SK-N-SH (cell line): ENCODE data around the gene RPL18. TPM values are rescaled to one million over a fixed set of nuclear protein-coding genes. Genes with fewer than 3 reads are reported as not detected.

Experiments
- CTCF ChIA-PET: fragments of 300-600, 350-600 bp; formaldehyde crosslinking; extraction: SDS; loops from one replicate; lab custom pipeline; 2021; lab: Yijun Ruan, JAX
- POLR2A ChIA-PET: fragments of 350-600 bp; sonication (Branson Sonifier 250); formaldehyde crosslinking; extraction: SDS; loops from one replicate; lab custom pipeline; 2020; ENCODE audit warnings: antibody characterized with exemption, inconsistent platforms; lab: Yijun Ruan, JAX
- DNase-seq: peaks from one replicate; pipeline ENCODE4 v3.0.0; 2012
- H2AFZ ChIP-seq: fragments of 200-600 bp; sonication (generic); 2 replicates; pipeline ENCODE4 v1.8.1; 2016; ENCODE audit warnings: antibody characterized with exemption, mild to moderate bottlenecking, low read depth
- H3F3A ChIP-seq: fragments of 200-600 bp; sonication (generic); replicated peaks from 2 replicates; pipeline ENCODE3; 2016; ENCODE audit warnings: antibody characterized with exemption, mild to moderate bottlenecking; ENCODE audit not compliant: insufficient read depth
- H3K27ac ChIP-seq, 2 experiments: fragments of 200-500 bp in 1 of 2; fragments of 200-600 bp in 1 of 2; sonication (Bioruptor generic) in 1 of 2; sonication (generic), shearing (Covaris generic) in 1 of 2; 2 replicates each; pipeline versions ENCODE4 v1.5.1 to v1.6.1; 2014 to 2016; ENCODE audit warnings: low read depth in 2 of 2, inconsistent platforms in 1 of 2, low read length in 1 of 2, mild to moderate bottlenecking in 1 of 2, mixed read lengths in 1 of 2
- H3K27me3 ChIP-seq: fragments of 200-600 bp; sonication (generic), shearing (Covaris generic); 2 replicates; pipeline ENCODE4 v1.6.1; 2016; ENCODE audit warnings: mixed run types; ENCODE audit not compliant: insufficient read depth
- H3K36me3 ChIP-seq, 2 experiments: fragments of 200-500 bp in 1 of 2; fragments of 200-600 bp in 1 of 2; sonication (Bioruptor generic) in 1 of 2; sonication (generic) in 1 of 2; replicated peaks in 1 of 2; 2 replicates each; pipeline versions ENCODE3 to v1.5.1; 2014 to 2016; ENCODE audit warnings: low read length in 1 of 2, mild to moderate bottlenecking in 1 of 2; ENCODE audit not compliant: insufficient read depth in 2 of 2, control insufficient read depth in 1 of 2
- H3K4me1 ChIP-seq, 2 experiments: fragments of 200-500 bp in 1 of 2; fragments of 200-600 bp in 1 of 2; sonication (Bioruptor generic) in 1 of 2; sonication (generic), shearing (Covaris generic) in 1 of 2; 2 replicates each; pipeline versions ENCODE4 v1.5.1 to v1.6.1; 2014 to 2016; ENCODE audit warnings: low read depth in 1 of 2, low read length in 1 of 2, mixed run types in 1 of 2; ENCODE audit not compliant: insufficient read depth in 2 of 2, control insufficient read depth in 1 of 2
- H3K4me2 ChIP-seq: fragments of 200-600 bp; sonication (generic), shearing (Covaris generic); 2 replicates; pipeline ENCODE4 v1.6.1; 2017; ENCODE audit warnings: mixed run types
- H3K4me3 ChIP-seq, 2 experiments: fragments of 200-500 bp in 1 of 2; fragments of 200-600 bp in 1 of 2; sonication (Bioruptor generic) in 1 of 2; sonication (generic), shearing (Covaris generic) in 1 of 2; 2 replicates each; pipeline versions ENCODE4 v1.5.1 to v1.8.1; 2014 to 2016; ENCODE audit warnings: low read depth in 2 of 2, inconsistent platforms in 1 of 2, low read length in 1 of 2, mild to moderate bottlenecking in 1 of 2, mixed read lengths in 1 of 2, moderate library complexity in 1 of 2
- H3K79me2 ChIP-seq: fragments of 200-600 bp; sonication (generic); 2 replicates; pipeline ENCODE4 v1.8.1; 2017; ENCODE audit warnings: mild to moderate bottlenecking; ENCODE audit not compliant: insufficient read depth
- H3K9ac ChIP-seq: fragments of 200-600 bp; sonication (generic); 2 replicates; pipeline ENCODE4 v1.6.1; 2017; ENCODE audit warnings: mixed run types
- H3K9me2 ChIP-seq: fragments of 200-600 bp; sonication (generic); 2 replicates; pipeline ENCODE4 v1.6.1; 2017; ENCODE audit warnings: mixed run types
- H3K9me3 ChIP-seq: fragments of 200-600 bp; sonication (generic); 2 replicates; pipeline ENCODE4 v1.6.1; 2017; ENCODE audit warnings: mixed run types, mild to moderate bottlenecking, moderate library complexity
- H4K20me1 ChIP-seq: fragments of 200-600 bp; sonication (generic); 2 replicates; pipeline ENCODE4 v1.6.1; 2017; ENCODE audit warnings: mild to moderate bottlenecking, mixed run types; ENCODE audit not compliant: insufficient read depth
- CHD2 ChIP-seq: fragments of 150-350 bp; IDR thresholded peaks from 2 replicates; pipeline ENCODE4 v1.6.1; 2018; ENCODE audit warnings: low read length; ENCODE audit not compliant: partially characterized antibody
- CTCF ChIP-seq: fragments of 200-600 bp; sonication (generic); IDR thresholded peaks from 2 replicates; pipeline ENCODE4 v1.6.1; 2017; ENCODE audit warnings: antibody characterized with exemption, mild to moderate bottlenecking, moderate library complexity
- EP300 ChIP-seq, 2 experiments: IDR thresholded peaks; 2 replicates each; pipeline versions ENCODE4 v1.4.0 to v1.6.1; 2012; ENCODE audit warnings: borderline replicate concordance in 1 of 2, low read depth in 1 of 2, low read length in 1 of 2
- EZH2phosphoT487 ChIP-seq: fragments of 200-600 bp; sonication (generic); IDR thresholded peaks from 2 replicates; pipeline ENCODE4 v1.6.1; 2017; ENCODE audit warnings: low read depth, mixed run types, mild to moderate bottlenecking, antibody characterized with exemption, moderate library complexity, borderline replicate concordance
- GABPA ChIP-seq: IDR thresholded peaks from 2 replicates; pipeline ENCODE4 v1.4.0; 2012; ENCODE audit warnings: low read depth, mild to moderate bottlenecking
- IRF3 ChIP-seq: fragments of 150-350 bp; IDR thresholded peaks from 2 replicates; pipeline ENCODE4 v1.6.1; 2016; ENCODE audit warnings: mild to moderate bottlenecking, low read depth, low read length
- MAX ChIP-seq: IDR thresholded peaks from 2 replicates; pipeline ENCODE4 v1.4.0; 2012; ENCODE audit warnings: low read depth
- MEF2A ChIP-seq: IDR thresholded peaks from 2 replicates; pipeline ENCODE4 v1.4.0; 2012; ENCODE audit warnings: low read depth, borderline replicate concordance
- NRF1 ChIP-seq: IDR thresholded peaks from 2 replicates; pipeline ENCODE4 v1.6.1; 2012; ENCODE audit warnings: low read depth, mild to moderate bottlenecking, low read length
- PBX3 ChIP-seq: IDR thresholded peaks from 2 replicates; pipeline ENCODE4; 2012
- POLR2AphosphoS5 ChIP-seq: IDR thresholded peaks from 2 replicates; pipeline ENCODE4 v1.6.1; 2012; ENCODE audit warnings: low read depth, low read length
- RAD21 ChIP-seq: IDR thresholded peaks from 2 replicates; pipeline ENCODE4 v1.6.1; 2012; ENCODE audit warnings: mild to moderate bottlenecking, low read length
- RCOR1 ChIP-seq: fragments of 150-350 bp; IDR thresholded peaks from 2 replicates; pipeline ENCODE4 v1.6.1; 2017; ENCODE audit warnings: antibody characterized with exemption, low read length
- REST ChIP-seq: IDR thresholded peaks from 2 replicates; pipeline ENCODE4 v1.6.1; 2012; ENCODE audit warnings: mild to moderate bottlenecking, low read depth, low read length, moderate library complexity
- SIN3A ChIP-seq: IDR thresholded peaks from 2 replicates; pipeline ENCODE4 v1.6.1; 2012; ENCODE audit warnings: low read depth, mild to moderate bottlenecking, low read length, moderate library complexity, borderline replicate concordance
- SMC3 ChIP-seq: IDR thresholded peaks from 2 replicates; pipeline ENCODE4 v1.6.1; 2012; ENCODE audit warnings: low read depth, low read length, improper control_type of control experiment
- TEAD4 ChIP-seq: IDR thresholded peaks from 2 replicates; pipeline ENCODE4 v1.4.0; 2012; ENCODE audit warnings: mild to moderate bottlenecking, borderline replicate concordance; ENCODE audit not compliant: insufficient read depth
- ZBTB33 ChIP-seq: IDR thresholded peaks from 2 replicates; pipeline ENCODE4 v1.4.0; 2012; ENCODE audit warnings: low read depth, borderline replicate concordance
- WGBS: methylation state at CpG from one replicate; pipeline ENCODE4 v1.1.6; 2017; ENCODE audit warnings: low lambda C conversion rate; 5-methylcytosine and 5-hydroxymethylcytosine counted together
- polyA plus RNA-seq, 3 experiments: library from polyadenylated mRNA; depleted of rRNA; stranded (reverse); fragments of >200 nt; gene quantifications; 2 replicates each; pipeline ENCODE4 v1.2.3, GENCODE V29; 2012

Gene RPL18
- polyA plus RNA-seq, 1 of the 3 experiments (the other 2 are of a cell fraction), result 2,225 TPM

- WGBS, result 65% methylated on average over 2 of the region's 2 CpGs
- no peak for TF ChIP-seq GABPA
- no peak for TF ChIP-seq POLR2AphosphoS5
- TF ChIP-seq CHD2, result no peak
- no peak for TF ChIP-seq REST
- no peak for TF ChIP-seq RAD21
- TF ChIP-seq CTCF, result no peak
- no peak for TF ChIP-seq EP300 (IDR thresholded peaks at IDR 0.05; ENCODE audit: borderline replicate concordance in 1 of 2, low read depth in 1 of 2, low read length in 1 of 2)
- TF ChIP-seq MAX, result no peak
- no peak for TF ChIP-seq ZBTB33
- TF ChIP-seq EZH2phosphoT487, result no peak
- no peak for TF ChIP-seq TEAD4
- TF ChIP-seq IRF3, result no peak
- no peak for TF ChIP-seq PBX3
- TF ChIP-seq RCOR1, result no peak
- TF ChIP-seq SIN3A, result no peak
- TF ChIP-seq SMC3, result no peak
- no peak for TF ChIP-seq NRF1
- no peak for TF ChIP-seq MEF2A
- TF ChIP-seq, all 33 proteins: peak for 0
Measured at GRCh38 chr19:48582168-48582567, 36.8 kb downstream of the RPL18 start.

More at GRCh38 chr19:48582168-48582567, 36.8 kb downstream of the RPL18 start:
- DNase-seq, result no peak
- no peak overlapping the region for H2AFZ ChIP-seq
- H3K4me3 ChIP-seq, result no peak overlapping the region
- no peak overlapping the region for H3K27ac ChIP-seq
- no peaks in the 10 kb centered on the region; a peak in 1 of 4 replicates for H3K4me1 ChIP-seq
- H3K9me2 ChIP-seq, result no peaks in the 10 kb centered on the region
- no peak overlapping the region for H3K4me2 ChIP-seq
- no peaks in the 10 kb centered on the region for H3K36me3 ChIP-seq
- CTCF ChIA-PET, result interaction anchor here (2.8 to 9.2 kb wide), 4 partner anchors 15 to 89 kb away, joined by 8 to 230 read pairs (median 80); partner anchors contain the start of gene LMTK3
- POLR2A ChIA-PET, result no interaction called here
- no peaks in the 10 kb centered on the region for H3F3A ChIP-seq
- no peaks in the 10 kb centered on the region for H3K79me2 ChIP-seq
- no peaks in the 10 kb centered on the region for H4K20me1 ChIP-seq
- H3K27me3 ChIP-seq, result no peaks in the 10 kb centered on the region
- no peak overlapping the region for H3K9ac ChIP-seq
- no peaks in the 10 kb centered on the region for H3K9me3 ChIP-seq
